GM12878 (cell line): ENCODE data around the gene PTCRA. TPM values are rescaled to one million over a fixed set of nuclear protein-coding genes. Genes with fewer than 3 reads are reported as not detected.

Experiments
- ATAC-seq: fragments of 200-7000 bp; cut with Tn5 transposase; 3 replicates; pipeline ENCODE4 v1.9.1; 2020; ENCODE audit warnings: mild to moderate bottlenecking, moderate library complexity
- BruUV-seq: library from RNA; stranded (reverse); fragments of 400-500 nt; replicated peaks from 2 replicates; lab custom pipeline; 2021; lab: Mats Ljungman, UMichigan
- CTCF ChIA-PET: fragments of 300-600 bp; sonication (Branson Sonifier 250); formaldehyde crosslinking; extraction: SDS; loops from one replicate; lab custom pipeline; 2021; ENCODE audit warnings: inconsistent platforms; lab: Yijun Ruan, JAX
- POLR2A ChIA-PET: fragments of 350-600 bp; formaldehyde crosslinking; extraction: SDS; loops from one replicate; lab custom pipeline; 2021; ENCODE audit warnings: inconsistent platforms; lab: Charles Lee
- RAD21 ChIA-PET: fragments of 300-600 bp; sonication (Branson Sonifier 250); formaldehyde crosslinking; loops from one replicate; lab custom pipeline; 2023; ENCODE audit warnings: antibody characterized with exemption; ENCODE audit not compliant: unreplicated experiment; lab: Charles Lee
- SMC1A ChIA-PET: fragments of 300-600 bp; sonication (Branson Sonifier 250); formaldehyde crosslinking; loops from one replicate; lab custom pipeline; 2023; ENCODE audit not compliant: unreplicated experiment, uncharacterized antibody; lab: Charles Lee
- DNase-seq: peaks from one replicate; pipeline ENCODE4 v3.0.0-alpha.2; 2011; ENCODE audit warnings: low read depth, low spot score
- FAIRE-seq: peaks from 3 replicates; lab custom pipeline; 2011; peaks lifted over from hg19 to GRCh38; lab: Jason Lieb, UNC
- H2AFZ ChIP-seq: 2 replicates; pipeline ENCODE4 v1.6.0; 2011; ENCODE audit warnings: low read depth, low read length, control low read depth; ENCODE audit not compliant: control insufficient read depth
- H3K27ac ChIP-seq: 2 replicates; pipeline ENCODE4 v1.5.1; 2011; ENCODE audit warnings: control low read depth; ENCODE audit not compliant: control insufficient read depth, insufficient read depth
- H3K27me3 ChIP-seq, 2 experiments: replicated peaks in 1 of 2; 2 replicates each; pipeline versions ENCODE4 v1.6.0 to v1.6.1; 2011; ENCODE audit warnings: low read length in 1 of 2; ENCODE audit not compliant: control insufficient read depth in 2 of 2, insufficient read depth in 2 of 2
- H3K36me3 ChIP-seq, 2 experiments: 2 replicates each; pipeline ENCODE4 v1.5.1; 2011; ENCODE audit warnings: low read length in 1 of 2; ENCODE audit not compliant: control insufficient read depth in 2 of 2, insufficient read depth in 2 of 2
- H3K4me1 ChIP-seq: 2 replicates; pipeline ENCODE4 v1.6.1; 2011; ENCODE audit warnings: mild to moderate bottlenecking, low read length, moderate library complexity, mixed read lengths; ENCODE audit not compliant: control insufficient read depth, insufficient read depth
- H3K4me2 ChIP-seq: 2 replicates; pipeline ENCODE4 v1.6.0; 2011; ENCODE audit warnings: control low read depth; ENCODE audit not compliant: control insufficient read depth, insufficient read depth
- H3K4me3 ChIP-seq: fragments of 200-600 bp; sonication (generic); 2 replicates; pipeline ENCODE4 v1.5.1; 2016
- H3K79me2 ChIP-seq: 2 replicates; pipeline ENCODE4 v1.6.0; 2011; ENCODE audit warnings: low read length; ENCODE audit not compliant: control insufficient read depth, insufficient read depth
- H3K9ac ChIP-seq: 2 replicates; pipeline ENCODE4 v1.8.0; 2011; ENCODE audit warnings: low read length, control low read depth, mixed read lengths; ENCODE audit not compliant: control insufficient read depth, insufficient read depth
- H3K9me3 ChIP-seq: replicated peaks from 3 replicates; pipeline ENCODE4 v1.5.1; 2011; ENCODE audit warnings: mild to moderate bottlenecking, low read length; ENCODE audit not compliant: control insufficient read depth, insufficient read depth
- H4K20me1 ChIP-seq: 2 replicates; pipeline ENCODE4 v1.6.0; 2011; ENCODE audit not compliant: control insufficient read depth, insufficient read depth
- CUX1 ChIP-seq: IDR thresholded peaks from 2 replicates; pipeline ENCODE4 v1.6.1; 2012; ENCODE audit warnings: improper control_type of control experiment, low read depth, low read length; ENCODE audit not compliant: insufficient replicate concordance
- WGBS: methylation state at CpG from one replicate; pipeline ENCODE4 v1.1.6; 2016; ENCODE audit warnings: low lambda C conversion rate; ENCODE audit not compliant: insufficient replicate concordance, insufficient coverage; ENCODE audit errors: missing lambda C conversion rate; 5-methylcytosine and 5-hydroxymethylcytosine counted together
- in situ Hi-C: fragments of 300-500 bp; cut with MboI; formaldehyde crosslinking; loops from 9 replicates; pipeline ENCODE4 v1.14.3; 2018; ENCODE audit warnings: mixed read lengths
- intact Hi-C: fragments of 100-400 bp; cut with micrococcal nuclease; formaldehyde crosslinking; loops from one replicate; pipeline ENCODE4 v1.14.2; 2022; ENCODE audit not compliant: unreplicated experiment
- polyA plus RNA-seq, 11 experiments: library from polyadenylated mRNA; depleted of rRNA in 4 of 11; unstranded in 6 of 11; stranded (reverse) in 5 of 11; fragments of >200 nt; fragmentation: Nextera tagmentation in 4 of 11; fragmentation: Illumina TruSeq in 1 of 11; extraction: Ambion mirVana in 4 of 11; extraction: Trizol in 1 of 11; gene quantifications; 1 replicate in 1 of 11; 2 replicates in 10 of 11; pipeline versions ENCODE4 v1.2.1 to v1.2.3, GENCODE V29; 2011 to 2016; ENCODE audit warnings: inconsistent platforms in 2 of 11, missing spikeins in 2 of 11, low read depth in 1 of 11
- total RNA-seq, 4 experiments: library from RNA; depleted of rRNA in 3 of 4; stranded (reverse); fragments of >200 nt in 3 of 4; fragmentation: Illumina TruSeq in 1 of 4; extraction: Trizol in 1 of 4; gene quantifications; 2 replicates each; pipeline versions ENCODE4 v1.2.1 to v1.2.3, GENCODE V29; 2013 to 2021

The PTCRA gene
- total and polyA plus RNA-seq, 10 of the 15 experiments (the other 5 are each of a cell fraction or from before 2014, with no cell fraction given) = 0.10 to 1.1 (median 0.19) TPM; not detected in 4

GRCh38 chr6:42896178-42896719 lies 19.6 kb upstream of the PTCRA start:
- no TSS peak for BruUV-seq
- no peak for FAIRE-seq
- in situ Hi-C loops (no loop called here), intact Hi-C loops (no loop called here)
- Histone ChIP-seq H3K27ac (no peak overlapping the region), H3K4me3 (no peak overlapping the region), H2AFZ (no peak overlapping the region), H3K79me2 (no peaks in the 10 kb centered on the region), H3K4me2 (no peak overlapping the region), H3K9me3 (no peaks in the 10 kb centered on the region), H4K20me1 (no peaks in the 10 kb centered on the region), H3K27me3 (no peaks in the 10 kb centered on the region), H3K9ac (no peak overlapping the region), H3K4me1 (peaks cover 11% of the 10 kb centered on the region), H3K36me3 (no peaks in the 10 kb centered on the region)
- TF ChIP-seq CUX1 = no peak
- no peak for DNase-seq
- ChIA-PET RAD21 (interaction anchor here (1.2 kb wide), 1 partner anchor 171 kb away, joined by 3 read pairs; no protein-coding TSS in a partner anchor), SMC1A (interaction anchor here (0.9 to 2.6 kb wide), 4 partner anchors 16 to 249 kb away, joined by 3 to 9 read pairs (median 4); partner anchors contain the start of gene RPL7L1), POLR2A (no interaction called here), CTCF (interaction anchor here (1.6 to 1.8 kb wide), 3 partner anchors 11 to 234 kb away, joined by 4 to 11 read pairs (median 5); no protein-coding TSS in a partner anchor)
- no peak for ATAC-seq
- 69% methylated on average over 10 of the region's 10 CpGs for WGBS
